Activated CD4-positive, alpha-beta T cell treated with anti-CD3 and anti-CD28 coated beads for 24 hours (primary cell): ENCODE data around the gene RHOBTB1.
"Not testable (repeated sequence)": the region's sequence is repeated elsewhere in the genome, so short reads cannot be mapped to it uniquely, and the experiment has no call there.

Experiments used
- DNase-seq, 2 donors: peaks; one replicate each; pipeline ENCODE4 v3.0.0-alpha.2; 2020; ENCODE audit warnings: low read depth in 2 of 2

Gene RHOBTB1

GRCh38 chr10:60868946-60869345, 75.0 kb downstream of the RHOBTB1 start:
- DNase-seq: no peak

- no peak for DNase-seq
These were observed 78.7 kb downstream of the RHOBTB1 start for GRCh38 chr10:60865198-60865783.

DNA sequence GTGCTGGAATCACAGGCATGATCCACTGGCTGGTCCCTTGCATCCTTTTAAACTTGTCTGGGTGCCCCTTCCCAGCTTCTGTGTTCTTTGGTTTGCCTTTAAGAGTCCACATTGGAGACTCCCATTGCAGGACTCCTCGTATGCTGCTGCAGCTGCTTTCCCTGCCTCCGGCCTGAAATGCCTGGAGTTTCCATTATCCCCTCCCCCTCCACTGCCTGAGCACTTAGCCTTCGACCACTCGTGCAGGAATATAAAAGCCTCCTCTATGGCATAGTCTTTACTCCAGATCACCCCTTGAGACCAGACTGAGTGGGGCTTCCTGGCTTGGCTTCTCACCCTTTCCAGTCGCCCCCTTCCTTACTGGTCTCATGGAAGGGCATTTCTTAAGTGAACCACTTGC, 80.2 kb downstream of the RHOBTB1 start:
- no peak for DNase-seq

GRCh38 chr10:60862517-60862916, 81.5 kb downstream of the RHOBTB1 start:
- DNase-seq: no peak

- DNase-seq: no peak
These were observed 87.6 kb downstream of the RHOBTB1 start for GRCh38 chr10:60856405-60856804.

DNA sequence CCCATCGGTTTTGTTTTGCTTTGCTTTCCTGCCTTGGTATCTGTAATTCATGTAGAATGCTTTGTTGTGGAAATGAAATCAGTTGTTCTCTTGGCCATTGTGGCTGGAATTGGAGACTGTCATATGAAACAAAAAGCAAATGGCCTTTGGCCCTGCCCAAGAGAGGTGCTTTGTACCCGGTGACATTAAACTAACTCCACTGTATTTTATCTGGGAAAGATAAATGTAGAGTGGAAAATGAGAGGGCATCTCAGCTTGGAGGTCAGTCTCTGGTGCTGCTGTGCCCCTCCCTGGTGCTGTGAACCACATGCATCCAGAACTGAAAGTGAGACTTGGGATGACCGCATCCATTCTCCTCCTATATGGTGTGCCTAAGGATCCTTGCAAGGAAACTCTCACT, 90.3 kb downstream of the RHOBTB1 start:
- no peak for DNase-seq

- DNase-seq: no peak
These were observed 90.9 kb downstream of the RHOBTB1 start for GRCh38 chr10:60853107-60853506.

DNA sequence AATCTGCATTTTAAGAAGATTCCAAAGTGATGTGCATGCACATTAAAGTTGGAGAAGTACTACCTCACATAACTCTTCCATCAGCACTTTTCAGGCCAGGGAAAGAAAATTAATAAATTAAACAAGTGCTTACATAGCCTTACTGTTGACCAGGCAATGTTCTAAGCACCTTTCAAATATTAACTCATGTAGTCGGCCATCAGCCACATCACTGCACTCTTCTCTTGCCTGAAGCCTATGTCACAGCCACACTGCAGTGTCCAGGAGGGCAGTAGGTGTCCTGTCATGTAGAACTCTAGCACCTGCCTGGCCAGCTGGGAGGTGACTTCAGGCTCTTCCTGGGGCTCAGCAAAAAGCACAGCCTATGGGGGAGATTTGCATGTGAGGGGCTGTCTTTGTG, 94.2 kb downstream of the RHOBTB1 start:
- no peak for DNase-seq

GRCh38 chr10:60849217-60849616, 94.8 kb downstream of the RHOBTB1 start:
- DNase-seq: no peak

- no peak for DNase-seq
These were observed 95.3 kb downstream of the RHOBTB1 start for GRCh38 chr10:60848680-60849079.

- DNase-seq: no peak
These were observed 95.9 kb downstream of the RHOBTB1 start for GRCh38 chr10:60848126-60848525.

- DNase-seq: no peak
These were observed 97.8 kb downstream of the RHOBTB1 start for GRCh38 chr10:60846173-60846572.

- DNase-seq: no peak
These were observed 98.9 kb downstream of the RHOBTB1 start for GRCh38 chr10:60845038-60845437.

GRCh38 chr10:60842694-60843093, 101.3 kb downstream of the RHOBTB1 start:
- DNase-seq: no peak

DNA sequence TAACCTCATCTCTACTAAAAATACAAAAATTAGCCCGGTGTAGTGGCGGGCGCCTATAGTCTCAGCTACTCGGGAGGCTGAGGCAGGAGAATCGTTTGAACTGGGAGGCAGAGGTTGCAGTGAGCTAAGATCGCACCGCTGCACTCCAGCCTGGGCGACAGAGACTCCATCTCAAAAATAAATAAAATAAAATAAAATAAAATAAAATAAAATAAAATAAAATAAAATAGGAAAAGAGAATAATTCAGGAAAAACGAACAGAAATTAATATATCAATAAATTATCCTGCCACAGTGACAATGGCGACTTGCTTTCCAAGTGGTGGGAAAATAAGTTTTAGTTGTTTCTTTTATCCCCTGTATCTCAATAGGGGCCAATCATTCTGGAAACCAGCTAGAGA, 102.8 kb downstream of the RHOBTB1 start:
- DNase-seq: not testable (repeated sequence)

DNA sequence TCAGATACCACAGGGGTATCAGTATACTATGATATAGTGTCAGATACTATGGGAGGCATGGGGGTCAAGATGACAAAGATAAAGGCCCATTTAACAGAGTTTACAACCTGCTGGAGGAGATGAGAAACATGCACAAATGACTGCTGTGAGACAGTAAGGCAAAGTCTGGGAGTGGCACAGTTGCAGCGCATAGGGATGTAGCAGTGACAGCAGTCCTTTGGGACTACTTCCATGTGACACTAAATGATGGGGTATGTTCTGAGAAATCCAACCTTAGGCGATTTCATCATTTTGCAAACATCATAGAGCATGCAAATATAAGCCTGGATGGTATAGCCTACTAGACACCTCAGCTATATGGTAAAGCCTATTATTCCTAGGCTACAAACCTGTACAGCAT, 108.9 kb downstream of the RHOBTB1 start:
- no peak for DNase-seq

DNA sequence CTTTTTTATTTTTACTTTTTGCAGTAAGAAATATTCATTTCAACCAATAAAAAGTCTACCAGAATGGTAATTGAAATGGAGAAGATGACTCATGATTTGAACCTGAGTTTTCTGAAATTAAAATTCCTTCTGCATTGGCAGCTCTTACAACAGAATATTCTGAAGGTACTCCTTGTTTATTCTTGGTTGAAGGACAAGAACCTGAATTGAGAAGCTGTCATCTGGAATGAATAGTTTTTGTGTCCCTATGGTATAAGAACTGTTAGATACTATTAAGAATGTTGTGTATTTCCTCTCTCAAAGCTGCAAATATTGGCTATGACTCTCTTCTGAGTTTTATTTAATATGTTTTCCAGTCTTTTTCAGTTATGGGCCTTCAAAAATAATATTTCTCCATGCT, 109.6 kb downstream of the RHOBTB1 start:
- no peak for DNase-seq

GRCh38 chr10:60832136-60832535, 111.8 kb downstream of the RHOBTB1 start:
- DNase-seq: not testable (repeated sequence)

GRCh38 chr10:60828489-60828852, 115.5 kb downstream of the RHOBTB1 start:
- DNase-seq: no peak

- DNase-seq: no peak
These were observed 116.0 kb downstream of the RHOBTB1 start for GRCh38 chr10:60827791-60828488.

- DNase-seq: no peak
These were observed 118.5 kb downstream of the RHOBTB1 start for GRCh38 chr10:60825520-60825919.

DNA sequence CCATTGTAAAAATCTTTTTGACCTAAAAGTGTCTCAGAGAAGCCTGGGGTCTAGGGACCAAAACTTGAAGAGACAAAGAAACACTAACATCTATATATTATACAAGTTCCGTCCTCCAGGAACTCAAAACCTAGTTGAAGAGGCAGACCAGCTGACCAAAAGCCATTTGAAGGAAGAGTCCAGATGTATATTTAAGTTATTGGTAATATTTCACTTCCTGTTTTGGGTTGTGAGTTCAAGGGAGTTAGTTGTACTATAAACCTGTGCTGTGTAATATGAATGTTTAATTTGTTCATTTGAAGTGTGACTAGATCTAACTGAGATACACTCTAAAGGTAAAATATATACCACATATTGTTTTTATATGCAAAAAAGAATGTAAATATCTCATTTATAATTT, 120.7 kb downstream of the RHOBTB1 start:
- no peak for DNase-seq

- no peak for DNase-seq
These were observed 121.2 kb downstream of the RHOBTB1 start for GRCh38 chr10:60822809-60823208.

GRCh38 chr10:60821656-60822055, 122.3 kb downstream of the RHOBTB1 start:
- DNase-seq: no peak
